ENCODE results near the gene FOXK2.

FOXK2 gene

DNA sequence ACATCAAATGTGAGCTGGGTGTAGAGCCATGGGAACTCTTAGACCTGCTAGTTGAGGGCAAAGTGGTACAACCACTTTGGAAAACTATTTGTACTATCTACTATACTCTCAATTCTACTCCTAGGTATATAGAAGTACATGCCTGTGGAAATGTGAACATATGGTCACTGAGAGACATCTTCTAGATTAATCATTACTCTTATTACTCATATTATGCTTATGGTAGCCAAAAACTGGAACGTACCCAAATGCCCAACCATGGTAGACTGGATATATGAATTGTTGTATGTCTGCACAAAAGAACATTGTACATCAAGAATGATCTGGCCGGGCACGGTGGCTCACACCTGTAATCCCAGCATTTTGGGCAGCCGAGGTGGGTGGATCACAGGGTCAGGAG, 126.0 kb downstream of the FOXK2 start:
- no peak for DNase-seq

- DNase-seq, result no peak
Measured at GRCh38 chr17:82647593-82648164, 128.1 kb downstream of the FOXK2 start.

DNA sequence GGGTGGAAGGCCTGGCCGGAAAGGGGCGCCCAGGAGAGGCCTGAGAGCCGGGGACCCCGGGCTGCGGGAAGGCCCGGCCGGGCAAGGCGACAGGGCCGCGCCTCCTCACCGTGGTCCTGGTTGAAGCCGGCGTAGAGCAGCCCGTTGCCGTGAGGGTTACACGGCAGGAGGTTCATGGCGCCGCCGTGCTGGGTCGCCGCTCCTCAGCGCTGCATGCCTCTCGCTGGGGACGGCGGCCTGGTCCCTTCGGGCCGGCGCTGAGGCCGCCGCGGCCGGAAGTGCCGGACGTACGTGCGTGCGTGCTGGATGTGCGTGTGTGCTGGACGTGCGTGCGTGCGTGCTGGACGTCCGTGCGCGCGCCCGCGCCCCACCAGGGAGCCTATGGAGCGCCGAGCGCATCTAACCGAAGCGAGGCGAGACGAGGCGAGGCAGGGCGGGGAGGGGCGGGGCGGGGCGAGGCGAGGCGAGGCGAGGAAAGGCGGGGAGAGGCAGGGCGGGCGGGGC, 128.7 kb downstream of the FOXK2 start, which contains the start of gene WDR45B:
WDR45B (minus strand) TSS at position 280 of the 504 bp plus-strand sequence; CDS start at position 176, 104 bp downstream.
- peak; percentile 72 for DNase-seq

GRCh38 chr17:82648742-82649331, 129.3 kb downstream of the FOXK2 start:
- no peak for DNase-seq

GRCh38 chr17:82649501-82650261, 130.1 kb downstream of the FOXK2 start:
- no peak for DNase-seq

DNA sequence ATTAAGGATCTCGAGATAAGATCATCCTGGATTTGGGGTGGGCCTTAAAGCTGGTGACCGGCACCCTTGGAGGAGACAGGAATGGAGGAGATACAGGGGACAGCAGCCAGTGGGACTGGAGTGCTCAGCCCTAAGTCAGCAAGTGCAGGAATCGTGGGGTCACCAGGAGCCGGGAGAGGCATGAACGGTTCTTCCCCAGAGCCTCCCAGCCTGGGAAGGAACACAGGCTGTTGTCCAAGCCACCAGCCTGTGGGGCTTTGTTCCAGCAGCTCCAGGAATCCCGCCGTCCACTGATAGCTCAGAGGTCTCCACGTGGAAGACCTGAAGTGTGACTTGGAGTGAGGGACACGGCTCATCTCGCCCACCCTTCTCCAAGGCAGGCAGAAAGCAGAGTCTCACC, 131.2 kb downstream of the FOXK2 start:
- no peak for DNase-seq

GRCh38 chr17:82653651-82654528, 134.4 kb downstream of the FOXK2 start:
- DNase-seq, result no peak
